T-cell (primary cell): ENCODE data around the gene RIMKLA. TPM values are rescaled to one million over a fixed set of nuclear protein-coding genes. Genes with fewer than 3 reads are reported as not detected.
A peak's percentile ranks its signal among the peaks of the same experiment; 100 is the strongest.

Experiments used
- ATAC-seq, 4 experiments: fragments of 200-7000 bp in 3 of 4; fragments of 150-1000 bp in 1 of 4; cut with Tn5 transposase; replicated peaks in 1 of 4; 1 replicate in 3 of 4; 2 replicates in 1 of 4; pipeline ENCODE4 v1.10.0; 2021; ENCODE audit warnings: moderate library complexity in 3 of 4, mild to moderate bottlenecking in 2 of 4, moderate number of reproducible peaks in 1 of 4
- CTCF ChIA-PET, 2 donors: fragments of 300-600 bp; sonication (Branson Sonifier 250); formaldehyde crosslinking; loops; one replicate each; lab custom pipeline; 2022; ENCODE audit warnings: antibody characterized with exemption in 2 of 2; lab: Charles Lee
- POLR2A ChIA-PET, 2 donors: fragments of 300-600 bp; sonication (Branson Sonifier 250); formaldehyde crosslinking; loops; one replicate each; lab custom pipeline; 2022; ENCODE audit warnings: antibody characterized with exemption in 2 of 2; lab: Charles Lee
- DNase-seq, 35 experiments: peaks; one replicate each; pipeline versions ENCODE4 v3.0.0 to v3.0.0-alpha.2; 2013 to 2023
- H3K27ac ChIP-seq: one replicate; pipeline ENCODE4 v1.5.1; 2013; ENCODE audit warnings: low read length
- H3K27me3 ChIP-seq, 2 experiments: replicated peaks in 1 of 2; 1 replicate in 1 of 2; 2 replicates in 1 of 2; pipeline versions ENCODE4 v1.6.1 to v1.7.0; 2013; ENCODE audit warnings: low read length in 1 of 2, mixed read lengths in 1 of 2; ENCODE audit not compliant: control insufficient read depth in 2 of 2, insufficient read depth in 2 of 2; ENCODE audit errors: extremely low read depth in 1 of 2
- H3K36me3 ChIP-seq, 2 donors: 1 replicate in 1 of 2; 2 replicates in 1 of 2; pipeline versions ENCODE4 v1.6.1 to v1.7.0; 2013; ENCODE audit warnings: low read length in 1 of 2; ENCODE audit not compliant: control insufficient read depth in 2 of 2, insufficient read depth in 1 of 2; ENCODE audit errors: extremely low read depth in 1 of 2
- H3K4me1 ChIP-seq, 2 experiments: 1 replicate in 1 of 2; 2 replicates in 1 of 2; pipeline versions ENCODE4 v1.6.1 to v1.7.0; 2013; ENCODE audit warnings: low read length in 2 of 2, mixed read lengths in 1 of 2; ENCODE audit not compliant: insufficient read depth in 2 of 2, control insufficient read depth in 1 of 2; ENCODE audit errors: extremely low read depth in 1 of 2
- H3K4me3 ChIP-seq, 2 donors: 1 replicate in 1 of 2; 2 replicates in 1 of 2; pipeline versions ENCODE4 v1.5.1 to v1.7.0; 2013; ENCODE audit warnings: mild to moderate bottlenecking in 2 of 2, low read length in 1 of 2, moderate library complexity in 1 of 2; ENCODE audit not compliant: control insufficient read depth in 1 of 2; ENCODE audit errors: extremely low read depth in 1 of 2
- H3K9me3 ChIP-seq: 2 replicates; pipeline ENCODE4 v1.7.0; 2013
- H3K27ac Mint-ChIP-seq, 2 donors: one replicate each; pipeline ENCODE4 v1.8.0; 2020 to 2021; ENCODE audit warnings: mild to moderate bottlenecking in 2 of 2, mixed read lengths in 2 of 2
- H3K27me3 Mint-ChIP-seq, 2 donors: one replicate each; pipeline ENCODE4 v1.8.0; 2021 to 2022; ENCODE audit warnings: mixed read lengths in 2 of 2
- H3K36me3 Mint-ChIP-seq: one replicate; pipeline ENCODE4 v1.8.0; 2021; ENCODE audit warnings: mixed read lengths
- H3K4me1 Mint-ChIP-seq, 3 donors: one replicate each; pipeline ENCODE4 v1.8.0; 2020 to 2022; ENCODE audit warnings: mixed read lengths in 3 of 3, mild to moderate bottlenecking in 1 of 3
- H3K4me3 Mint-ChIP-seq, 3 donors: one replicate each; pipeline ENCODE4 v1.8.0; 2020 to 2022; ENCODE audit warnings: mild to moderate bottlenecking in 3 of 3, mixed read lengths in 3 of 3, moderate library complexity in 3 of 3
- H3K9me3 Mint-ChIP-seq, 3 donors: one replicate each; pipeline ENCODE4 v1.8.0; 2020 to 2022; ENCODE audit warnings: mixed read lengths in 3 of 3
- WGBS: methylation state at CpG from one replicate; pipeline ENCODE4 v1.1.5; 2013; ENCODE audit warnings: missing lambda C conversion rate; ENCODE audit not compliant: insufficient coverage; 5-methylcytosine and 5-hydroxymethylcytosine counted together
- total RNA-seq, 35 experiments: library from RNA in 6 of 35; stranded (reverse) in 6 of 35; fragments of 120-200 nt in 1 of 35; gene quantifications; one replicate each; pipeline versions ENCODE4 v1.2.1 to v1.2.4 and lab custom pipeline; 2013 to 2026

RIMKLA gene
- total RNA-seq, 5 donors from 2014 or later (not counting 1 experiment from before 2014, with no cell fraction given) = 0.06 to 0.35 (median 0.15) TPM; not detected in 1

DNA sequence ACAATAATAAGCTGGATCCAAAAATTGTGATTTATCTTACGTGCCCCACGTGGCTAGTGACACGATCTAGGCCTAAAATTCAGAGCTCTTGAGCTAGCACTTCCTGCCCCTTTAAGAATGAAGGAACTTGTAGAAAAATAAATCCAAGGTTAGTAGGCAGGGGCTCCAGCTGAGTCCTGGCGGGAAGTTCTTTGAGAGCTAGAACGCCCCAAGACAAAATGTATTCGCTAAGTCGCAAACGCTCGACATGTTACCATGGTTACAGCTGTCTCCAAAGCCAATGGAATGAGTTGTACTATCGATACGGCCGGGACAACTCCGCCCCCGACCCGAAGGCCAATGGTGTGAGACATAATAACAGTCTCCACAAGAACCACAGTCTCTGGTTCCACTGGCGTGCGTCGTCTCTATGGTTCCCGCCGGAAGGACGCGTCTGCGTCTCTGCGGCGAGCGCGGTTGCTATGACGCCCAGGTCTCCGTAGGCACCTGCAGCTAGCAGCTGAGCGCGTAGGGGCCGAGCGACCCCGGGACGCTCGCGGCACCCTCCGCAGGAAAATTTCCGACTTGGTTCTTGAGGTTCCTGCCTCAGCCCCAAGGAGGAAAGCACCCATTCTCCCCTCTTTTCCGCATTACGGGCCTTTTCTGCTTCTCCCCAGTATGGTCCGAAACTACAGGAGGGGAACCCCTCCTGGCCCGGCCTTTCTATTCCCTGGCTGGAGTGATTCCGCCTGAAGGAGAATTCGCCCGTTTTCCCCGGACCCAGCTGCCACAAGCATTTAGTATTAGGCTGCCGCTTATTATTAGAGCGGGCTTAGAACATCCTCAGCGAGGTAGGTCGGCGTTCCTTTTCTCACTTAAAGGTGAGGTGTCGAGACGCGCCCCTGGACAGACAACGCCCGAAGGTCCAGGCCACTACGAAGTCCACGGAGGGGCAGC lies 82.5 kb downstream of the RIMKLA start, which contains the start of gene CCDC30:
Gene CCDC30, plus strand, starts transcription at position 459 of the 936 bp plus-strand sequence. CDS start 17,266 bp downstream, outside the sequence.
- ChIA-PET CTCF (interaction anchor here in 1 of 2 donors (1.0 kb wide), 1 partner anchor 129 kb away, joined by 3 read pairs; no protein-coding TSS in a partner anchor), POLR2A (interaction anchor here in 1 of 2 donors (0.6 to 1.3 kb wide), 2 partner anchors 21 to 220 kb away, joined by 5 to 6 read pairs; partner anchors contain the start of gene YBX1)
- 3% methylated on average over 50 of the region's 59 CpGs for WGBS
- H3K9me3 Mint-ChIP-seq = no peaks in the 10 kb centered on the region
- ATAC-seq = peak; percentile 95 to 100 (median 100)
- Histone ChIP-seq H3K36me3 (peaks cover 0 to 31% of the 10 kb centered on the region in 2 donors), H3K4me3 (peak within 1 kb of the TSS; percentile 44 to 45), H3K27ac (peak within 1 kb of the TSS; percentile 75), H3K9me3 (no peaks in the 10 kb centered on the region), H3K27me3 (no peaks in the 10 kb centered on the region), H3K4me1 (peaks cover 4 to 11% of the 10 kb centered on the region in 2 experiments)
- H3K36me3 Mint-ChIP-seq = peaks cover 38% of the 10 kb centered on the region
- peak; percentile 81 to 99 (median 97) for DNase-seq
- peaks cover 0 to 2% of the 10 kb centered on the region in 2 donors for H3K27me3 Mint-ChIP-seq
- H3K4me1 Mint-ChIP-seq = peaks cover 40 to 49% (median 46%) of the 10 kb centered on the region in 3 donors
- H3K4me3 Mint-ChIP-seq = peak within 1 kb of the TSS; percentile 82 to 87 (median 85)
- H3K27ac Mint-ChIP-seq = peak within 1 kb of the TSS; percentile 88 to 91

DNA sequence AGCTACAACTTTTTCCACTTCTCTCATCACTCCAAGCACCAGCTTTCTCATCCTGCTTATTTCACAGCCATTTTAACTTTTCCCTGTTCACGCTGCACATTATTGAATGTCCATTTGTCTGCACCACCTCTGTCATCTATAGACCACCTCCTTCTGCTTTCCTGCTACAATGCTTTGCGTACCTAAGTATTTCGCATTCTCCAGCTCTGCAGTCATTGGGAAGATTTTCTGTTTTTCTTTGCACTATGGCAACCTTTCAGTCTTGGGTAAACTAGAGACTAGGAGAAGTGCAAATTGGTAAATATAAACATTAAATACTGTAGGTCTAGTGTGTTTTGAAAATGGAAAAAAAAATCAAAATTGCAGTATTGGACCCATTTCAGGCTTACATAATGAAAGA lies 83.3 kb downstream of the RIMKLA start:
- H3K27me3 Mint-ChIP-seq = peaks cover 0 to 5% of the 10 kb centered on the region in 2 donors
- Histone ChIP-seq H3K36me3 (peaks cover 0 to 23% of the 10 kb centered on the region in 2 donors), H3K9me3 (no peaks in the 10 kb centered on the region), H3K27me3 (no peaks in the 10 kb centered on the region), H3K4me1 (peaks cover 3 to 11% of the 10 kb centered on the region in 2 experiments), H3K27ac (peak overlapping the region; percentile 75), H3K4me3 (no peak overlapping the region)
- DNase-seq (no peak), ATAC-seq (no peak)
- ChIA-PET CTCF (interaction anchor here in 1 of 2 donors (1.0 kb wide), 1 partner anchor 130 kb away, joined by 3 read pairs; no protein-coding TSS in a partner anchor), POLR2A (interaction anchor here in 1 of 2 donors (1.0 kb wide), 1 partner anchor 219 kb away, joined by 3 read pairs; the partner anchor contains the start of gene YBX1)
- peak overlapping the region; percentile 82 to 87 (median 85) for H3K4me3 Mint-ChIP-seq
- no peaks in the 10 kb centered on the region for H3K9me3 Mint-ChIP-seq
- H3K36me3 Mint-ChIP-seq = peaks cover 36% of the 10 kb centered on the region
- H3K27ac Mint-ChIP-seq = peak overlapping the region in 1 of 2 donors; percentile 37
- whole genome bisulfite sequencing = 100% methylated on average over 1 of the region's 3 CpGs
- H3K4me1 Mint-ChIP-seq = peaks cover 35 to 41% (median 39%) of the 10 kb centered on the region in 3 donors

DNA sequence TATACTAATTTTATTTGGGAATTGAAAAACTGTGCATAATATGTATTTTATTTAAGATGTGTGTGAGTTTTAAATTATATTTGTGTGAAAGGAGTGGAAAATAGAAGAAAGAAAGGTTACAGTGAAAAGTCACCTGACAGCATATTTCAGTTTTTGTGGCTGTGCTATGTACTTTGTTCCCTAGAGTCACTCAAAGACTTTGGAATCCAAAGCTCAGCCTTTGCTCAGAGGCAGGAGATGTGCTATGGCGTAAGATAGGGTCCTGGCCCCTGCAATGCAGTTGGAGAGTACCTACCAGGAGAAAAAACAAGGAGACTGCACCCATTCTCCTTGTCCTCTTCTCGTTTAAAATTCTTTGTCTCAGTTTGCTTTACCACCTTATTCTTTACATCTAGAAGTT lies 85.4 kb downstream of the RIMKLA start:
- 100% methylated on average over 1 of the region's 2 CpGs for WGBS
- Histone ChIP-seq H3K4me1 (peaks cover 3 to 11% of the 10 kb centered on the region in 2 experiments), H3K9me3 (no peaks in the 10 kb centered on the region), H3K4me3 (no peak overlapping the region), H3K27me3 (no peaks in the 10 kb centered on the region), H3K27ac (no peak overlapping the region), H3K36me3 (peaks cover 0 to 4% of the 10 kb centered on the region in 2 donors)
- Mint-ChIP-seq H3K4me1 (peaks cover 23 to 24% (median 24%) of the 10 kb centered on the region in 3 donors), H3K4me3 (no peak overlapping the region), H3K36me3 (peaks cover 24% of the 10 kb centered on the region), H3K27me3 (peaks cover 0 to 5% of the 10 kb centered on the region in 2 donors), H3K9me3 (no peaks in the 10 kb centered on the region), H3K27ac (no peak overlapping the region)
- POLR2A ChIA-PET = no interaction called here
- no peak for DNase-seq
- CTCF ChIA-PET = no interaction called here
- ATAC-seq = no peak

DNA sequence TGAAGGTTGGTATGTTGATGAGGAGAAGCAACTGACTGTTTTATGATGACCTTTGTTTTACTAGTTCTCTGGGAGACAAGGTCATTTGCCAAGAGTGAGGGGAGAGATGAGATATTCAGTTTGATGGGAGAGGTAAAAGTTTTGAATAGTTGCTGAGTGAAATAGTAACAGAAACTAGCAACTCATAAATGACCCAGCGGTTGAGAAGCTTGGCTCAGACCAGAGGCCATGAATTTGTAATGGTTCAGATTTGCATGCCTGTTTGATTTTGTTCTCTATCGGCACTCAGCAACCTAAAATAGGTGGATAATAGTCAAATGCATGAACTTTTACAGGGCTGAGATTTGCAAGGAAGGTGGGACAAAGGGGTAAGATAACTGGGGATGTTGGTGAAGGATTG lies 89.1 kb downstream of the RIMKLA start:
- DNase-seq (no peak), ATAC-seq (no peak)
- no peaks in the 10 kb centered on the region for H3K9me3 Mint-ChIP-seq
- H3K27me3 ChIP-seq = no peaks in the 10 kb centered on the region
- H3K9me3 ChIP-seq = no peaks in the 10 kb centered on the region
- no peaks in the 10 kb centered on the region for H3K4me1 Mint-ChIP-seq
- no peak overlapping the region for H3K27ac ChIP-seq
- H3K4me3 ChIP-seq = no peak overlapping the region
- ChIA-PET CTCF (interaction anchor here in 1 of 2 donors (0.6 kb wide), 1 partner anchor 60 kb away, joined by 4 read pairs; no protein-coding TSS in a partner anchor), POLR2A (no interaction called here)
- H3K4me3 Mint-ChIP-seq = no peak overlapping the region
- H3K36me3 Mint-ChIP-seq = peaks cover 27% of the 10 kb centered on the region
- H3K36me3 ChIP-seq = no peaks in the 10 kb centered on the region
- H3K27ac Mint-ChIP-seq = no peak overlapping the region
- no peaks in the 10 kb centered on the region for H3K4me1 ChIP-seq
- WGBS = 68% methylated on average over 2 of the region's 2 CpGs
- peaks cover 0 to 5% of the 10 kb centered on the region in 2 donors for H3K27me3 Mint-ChIP-seq

Other genes with a start within 250 kb of the RIMKLA start
- not detected for gene GUCA2B, start 227.4 kb upstream of the RIMKLA start, total RNA-seq
- not detected for gene GUCA2A, start 216.0 kb upstream of the RIMKLA start, total RNA-seq
- gene FOXJ3, start 45.6 kb upstream of the RIMKLA start, total RNA-seq = 10 to 100 TPM; 71.4 to 87.7 (median 77.8) TPM
- 1 to 10 TPM in 1 of 5 donors, under 1 TPM in 3, not detected in 1; 0.26 to 1.3 (median 0.68) TPM for gene ZMYND12, start 75.2 kb downstream of the RIMKLA start, total RNA-seq
- 10 to 100 TPM; 47.4 to 63.4 (median 61.8) TPM for gene PPCS, start 75.8 kb downstream of the RIMKLA start, total RNA-seq
- 1 to 10 TPM; 3.3 to 6.3 (median 4.3) TPM for gene CCDC30, start 82.5 kb downstream of the RIMKLA start, total RNA-seq